Lung (tissue), 12 donors: ENCODE results near the gene CCDC185. TPM values are rescaled to one million over a fixed set of nuclear protein-coding genes. Genes with fewer than 3 reads are reported as not detected.

Source experiments
- ATAC-seq: fragments of 200-7000 bp; cut with Tn5 transposase; one replicate; pipeline ENCODE4 v1.9.1; 2020; ENCODE audit warnings: moderate number of reproducible peaks; ENCODE audit not compliant: insufficient read depth, low FRiP score
- DNase-seq, 3 donors: peaks; one replicate each; pipeline ENCODE4 v3.0.0-alpha.2; 2013 to 2017
- H3K27ac ChIP-seq, 2 donors: one replicate each; pipeline ENCODE4 v1.5.1; 2013; ENCODE audit warnings: mild to moderate bottlenecking in 2 of 2, moderate library complexity in 2 of 2, control low read depth in 1 of 2, inconsistent platforms in 1 of 2, low read depth in 1 of 2, low read length in 1 of 2
- H3K27me3 ChIP-seq, 3 donors: one replicate each; pipeline ENCODE4 v1.5.1; 2013; ENCODE audit warnings: low read length in 2 of 3; ENCODE audit not compliant: control insufficient read depth in 3 of 3, insufficient read depth in 3 of 3
- H3K36me3 ChIP-seq, 4 donors: one replicate each; pipeline ENCODE4 v1.5.1; 2013; ENCODE audit warnings: low read length in 4 of 4, mild to moderate bottlenecking in 1 of 4, moderate library complexity in 1 of 4; ENCODE audit not compliant: control insufficient read depth in 4 of 4, insufficient read depth in 4 of 4
- H3K4me1 ChIP-seq, 5 donors: one replicate each; pipeline ENCODE4 v1.5.1; 2013; ENCODE audit warnings: low read length in 5 of 5, mild to moderate bottlenecking in 2 of 5, moderate library complexity in 1 of 5; ENCODE audit not compliant: control insufficient read depth in 5 of 5, insufficient read depth in 5 of 5
- H3K4me3 ChIP-seq: one replicate; pipeline ENCODE4 v1.5.1; 2013; ENCODE audit warnings: mild to moderate bottlenecking, control low read depth, moderate library complexity
- H3K9ac ChIP-seq, 2 donors: one replicate each; pipeline ENCODE4 v1.5.1; 2013; ENCODE audit warnings: low read length in 2 of 2, control low read depth in 1 of 2; ENCODE audit not compliant: insufficient read depth in 1 of 2
- H3K9me3 ChIP-seq, 4 donors: one replicate each; pipeline ENCODE4 v1.5.1; 2013; ENCODE audit warnings: low read length in 3 of 4, mild to moderate bottlenecking in 1 of 4, moderate library complexity in 1 of 4; ENCODE audit not compliant: control insufficient read depth in 4 of 4, insufficient read depth in 3 of 4
- WGBS, 2 donors: extraction: QIAGEN DNeasy Blood & Tissue Kit; methylation state at CpG; one replicate each; pipeline ENCODE4 v1.1.7; 2013; 5-methylcytosine and 5-hydroxymethylcytosine counted together
- polyA plus RNA-seq, 2 donors: library from polyadenylated mRNA; stranded (reverse); fragments of 200-250 nt; gene quantifications; one replicate each; pipeline ENCODE4 v1.2.1, GENCODE V29; 2013
- total RNA-seq, 2 donors: library from RNA; depleted of rRNA in 1 of 2; stranded (reverse); fragments of >200 nt in 1 of 2; gene quantifications; one replicate each; pipeline ENCODE4 v1.2.1, GENCODE V29; 2014 to 2021
- TF ChIP-seq, protein P1 (sequence below): IDR thresholded peaks from 2 replicates; pipeline ENCODE4 v1.5.1; 2012; ENCODE audit warnings: mild to moderate bottlenecking; ENCODE audit errors: control extremely low read depth, extremely low read depth
- donor health status: control.
- donor health status: control.
- donor health status: Bipolar disorder and iron deficiency.
- donor health status: healthy.
- donor health status: DM: yes; HTN: yes; CAD: no.

CCDC185 gene
- total and polyA plus RNA-seq, 4 donors = not detected

DNA sequence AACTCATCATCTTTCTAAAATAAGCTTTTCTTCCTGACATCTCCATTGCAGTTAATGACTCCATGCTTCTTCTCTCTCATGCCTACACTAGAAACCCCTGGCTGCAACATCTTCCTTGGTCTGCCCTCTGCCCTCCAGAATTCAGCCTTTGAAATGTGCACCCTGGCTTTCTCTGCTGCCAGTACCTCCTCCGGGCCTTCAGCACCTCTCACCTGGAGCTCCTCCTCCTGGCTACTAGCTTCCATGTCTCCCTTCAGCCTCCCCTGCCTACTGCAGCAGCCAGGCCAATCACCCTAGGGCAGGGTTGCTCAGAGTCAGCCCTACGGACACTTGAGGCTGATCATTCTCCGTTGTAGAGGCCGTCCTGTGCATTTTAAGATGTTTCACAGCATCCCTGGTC lies 47.5 kb upstream of the CCDC185 start:
- H3K27ac ChIP-seq = no peak overlapping the region
- H3K36me3 ChIP-seq = no peaks in the 10 kb centered on the region
- H3K4me3 ChIP-seq = no peak overlapping the region
- H3K9me3 ChIP-seq = no peaks in the 10 kb centered on the region
- no peaks in the 10 kb centered on the region for H3K27me3 ChIP-seq
- H3K4me1 ChIP-seq = peaks cover 0 to 15% (median 0%) of the 10 kb centered on the region in 5 donors
- TF ChIP-seq, protein P1, sequence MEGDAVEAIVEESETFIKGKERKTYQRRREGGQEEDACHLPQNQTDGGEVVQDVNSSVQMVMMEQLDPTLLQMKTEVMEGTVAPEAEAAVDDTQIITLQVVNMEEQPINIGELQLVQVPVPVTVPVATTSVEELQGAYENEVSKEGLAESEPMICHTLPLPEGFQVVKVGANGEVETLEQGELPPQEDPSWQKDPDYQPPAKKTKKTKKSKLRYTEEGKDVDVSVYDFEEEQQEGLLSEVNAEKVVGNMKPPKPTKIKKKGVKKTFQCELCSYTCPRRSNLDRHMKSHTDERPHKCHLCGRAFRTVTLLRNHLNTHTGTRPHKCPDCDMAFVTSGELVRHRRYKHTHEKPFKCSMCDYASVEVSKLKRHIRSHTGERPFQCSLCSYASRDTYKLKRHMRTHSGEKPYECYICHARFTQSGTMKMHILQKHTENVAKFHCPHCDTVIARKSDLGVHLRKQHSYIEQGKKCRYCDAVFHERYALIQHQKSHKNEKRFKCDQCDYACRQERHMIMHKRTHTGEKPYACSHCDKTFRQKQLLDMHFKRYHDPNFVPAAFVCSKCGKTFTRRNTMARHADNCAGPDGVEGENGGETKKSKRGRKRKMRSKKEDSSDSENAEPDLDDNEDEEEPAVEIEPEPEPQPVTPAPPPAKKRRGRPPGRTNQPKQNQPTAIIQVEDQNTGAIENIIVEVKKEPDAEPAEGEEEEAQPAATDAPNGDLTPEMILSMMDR = no peak
- ATAC-seq = no peak
- 83 to 86% methylated on average over 4 of the region's 4 CpGs for WGBS, 2 donors
- DNase-seq = no peak
- H3K9ac ChIP-seq = no peak overlapping the region

DNA sequence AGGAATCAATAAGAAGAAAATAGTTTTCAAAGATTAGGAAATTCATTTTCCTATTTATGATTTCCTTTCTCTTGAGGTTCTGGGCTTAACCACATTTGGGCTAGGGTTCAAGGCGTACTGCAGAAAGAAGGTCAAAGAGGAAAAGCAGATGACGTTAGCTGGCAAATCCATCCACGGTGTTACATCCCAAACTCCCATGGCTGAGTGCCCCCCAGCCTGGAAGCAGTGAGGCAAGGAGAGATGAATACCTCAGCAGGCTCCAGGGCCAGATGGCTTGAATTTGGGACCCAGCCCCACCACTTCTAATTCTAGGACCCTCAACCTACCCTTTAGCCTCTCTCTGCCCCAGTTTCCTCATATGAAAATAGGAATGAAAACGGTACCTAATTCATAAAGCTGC lies 46.9 kb upstream of the CCDC185 start:
- TF ChIP-seq, protein P1 = no peak
- WGBS, 2 donors = 92 to 94% methylated on average over 4 of the region's 4 CpGs
- no peaks in the 10 kb centered on the region for H3K9me3 ChIP-seq
- no peak overlapping the region for H3K4me3 ChIP-seq
- no peaks in the 10 kb centered on the region for H3K27me3 ChIP-seq
- no peaks in the 10 kb centered on the region for H3K36me3 ChIP-seq
- no peak for ATAC-seq
- no peak overlapping the region for H3K27ac ChIP-seq
- peaks cover 0 to 12% (median 0%) of the 10 kb centered on the region in 5 donors for H3K4me1 ChIP-seq
- DNase-seq = no peak
- no peak overlapping the region for H3K9ac ChIP-seq

DNA sequence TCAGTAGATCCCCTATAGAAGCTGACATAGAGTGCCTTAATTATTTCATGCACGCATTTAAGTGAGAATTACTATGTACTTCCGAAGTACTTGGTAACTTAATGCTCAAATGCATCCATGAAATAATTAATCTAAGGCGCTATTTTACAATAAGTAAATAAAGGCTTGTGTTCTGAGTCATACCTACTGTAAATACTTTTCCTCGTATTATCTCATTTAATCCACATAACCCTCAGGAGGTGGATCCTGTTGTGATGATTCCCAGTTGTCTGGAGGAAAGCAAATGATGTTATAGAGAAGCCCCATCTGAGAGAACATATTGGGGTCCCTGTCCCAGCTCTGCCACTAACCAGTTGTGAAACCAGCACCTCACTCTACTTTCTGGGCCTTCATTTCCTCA lies 45.6 kb upstream of the CCDC185 start:
- TF ChIP-seq, protein P1 = no peak
- ATAC-seq = no peak

DNA sequence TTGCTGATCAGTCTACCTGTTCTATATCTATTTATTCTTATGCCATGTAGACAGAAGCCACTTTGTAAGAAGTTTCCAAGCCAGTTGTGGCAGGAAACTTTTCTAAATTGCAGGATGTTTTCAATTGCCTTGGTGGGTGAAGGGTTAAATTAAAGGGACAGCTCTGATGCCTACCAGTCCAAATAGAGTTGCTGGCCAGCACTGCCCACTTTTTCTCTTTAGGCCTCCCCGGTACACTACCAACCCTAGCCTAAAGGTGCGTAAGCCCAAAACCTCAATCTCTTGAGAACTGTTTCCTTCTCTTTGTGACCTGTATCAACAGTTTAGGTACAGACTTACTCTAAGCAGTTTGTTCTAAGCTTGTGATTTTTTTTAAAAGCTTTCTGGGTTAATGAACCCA lies 44.8 kb upstream of the CCDC185 start:
- Histone ChIP-seq H3K4me3 (no peak overlapping the region), H3K4me1 (peaks cover 0 to 12% (median 0%) of the 10 kb centered on the region in 5 donors), H3K27me3 (peaks cover 0 to 7% (median 0%) of the 10 kb centered on the region in 3 donors), H3K27ac (no peak overlapping the region), H3K9ac (no peak overlapping the region), H3K36me3 (no peaks in the 10 kb centered on the region), H3K9me3 (no peaks in the 10 kb centered on the region)
- TF ChIP-seq, protein P1 = no peak
- no peak for ATAC-seq
- DNase-seq = peak in 1 of 3 donors; percentile 13
- WGBS, 2 donors = 86 to 87% methylated on average over 2 of the region's 2 CpGs

More for the DNA sequence above, 45.6 kb upstream of the CCDC185 start:
- no peaks in the 10 kb centered on the region for H3K9me3 ChIP-seq
- no peak for DNase-seq
- no peak overlapping the region for H3K9ac ChIP-seq
- peaks cover 0 to 1% (median 0%) of the 10 kb centered on the region in 3 donors for H3K27me3 ChIP-seq
- H3K36me3 ChIP-seq = no peaks in the 10 kb centered on the region
- no peak overlapping the region for H3K27ac ChIP-seq
- 95 to 97% methylated on average over 4 of the region's 4 CpGs for WGBS, 2 donors
- no peak overlapping the region for H3K4me3 ChIP-seq
- H3K4me1 ChIP-seq = peaks cover 0 to 12% (median 0%) of the 10 kb centered on the region in 5 donors
